HCT116 (cell line): Measurements from ENCODE around the gene ZNF507. TPM values are rescaled to one million over a fixed set of nuclear protein-coding genes. Genes with fewer than 3 reads are reported as not detected.

ENCODE experiments used
- ATAC-seq: fragments of 200-7000 bp; cut with Tn5 transposase; 2 replicates; pipeline ENCODE4 v1.9.1; 2020; ENCODE audit warnings: mild to moderate bottlenecking, moderate library complexity
- BruUV-seq: library from RNA; stranded (reverse); fragments of 400-500 nt; replicated peaks from 2 replicates; lab custom pipeline; 2021; lab: Mats Ljungman, UMichigan
- CTCF ChIA-PET: fragments of 300-600 bp; sonication (Branson Sonifier 250); formaldehyde crosslinking; loops from one replicate; lab custom pipeline; 2021; ENCODE audit warnings: antibody characterized with exemption; lab: Charles Lee
- POLR2A ChIA-PET: fragments of 300-600, 350-600 bp; sonication (Branson Sonifier 250); formaldehyde crosslinking; loops from one replicate; lab custom pipeline; 2021; ENCODE audit warnings: antibody characterized with exemption; lab: Charles Lee
- RAD21 ChIA-PET, 2 experiments: fragments of 300-600 bp; sonication (Branson Sonifier 250); formaldehyde crosslinking; loops; one replicate each; lab custom pipeline; 2023; ENCODE audit warnings: low total read pairs in 2 of 2; ENCODE audit not compliant: uncharacterized antibody in 2 of 2, unreplicated experiment in 2 of 2, low non-redundant PET in 1 of 2; lab: Charles Lee
- DNase-seq: peaks from one replicate; pipeline ENCODE4 v3.0.0-alpha.2; 2010; ENCODE audit warnings: low read depth, low spot score
- H2AFZ ChIP-seq: fragments of 200-600 bp; shearing (Covaris generic), sonication (generic); 2 replicates; pipeline ENCODE4 v1.6.1; 2017; ENCODE audit warnings: low read depth, mixed run types, mixed read lengths, antibody characterized with exemption, low read length; ENCODE audit not compliant: poor library complexity, severe bottlenecking
- H3K27ac ChIP-seq: 2 replicates; pipeline ENCODE4 v1.5.1; 2012; ENCODE audit warnings: low read depth, low read length
- H3K27me3 ChIP-seq: fragments of 200-600 bp; sonication (generic); 2 replicates; pipeline ENCODE4 v1.6.1; 2016; ENCODE audit warnings: mixed run types, low read length, mixed read lengths; ENCODE audit not compliant: insufficient read depth
- H3K36me3 ChIP-seq, 2 experiments: fragments of 200-500 bp in 1 of 2; fragments of 200-600 bp in 1 of 2; sonication (Bioruptor generic) in 1 of 2; sonication (generic) in 1 of 2; 2 replicates each; pipeline versions ENCODE4 v1.5.1 to v1.6.1; 2014 to 2016; ENCODE audit warnings: low read length in 2 of 2, inconsistent platforms in 1 of 2, mixed read lengths in 1 of 2, mixed run types in 1 of 2; ENCODE audit not compliant: insufficient read depth in 2 of 2, control insufficient read depth in 1 of 2
- H3K4me1 ChIP-seq, 2 experiments: fragments of 200-600 bp in 1 of 2; sonication (generic) in 1 of 2; 2 replicates each; pipeline versions ENCODE4 v1.5.1 to v1.6.1; 2012 to 2017; ENCODE audit warnings: low read length in 2 of 2, inconsistent platforms in 1 of 2, mild to moderate bottlenecking in 1 of 2, mixed read lengths in 1 of 2, mixed run types in 1 of 2, moderate library complexity in 1 of 2; ENCODE audit not compliant: insufficient read depth in 2 of 2, control insufficient read depth in 1 of 2
- H3K4me2 ChIP-seq: fragments of 200-600 bp; sonication (generic); 2 replicates; pipeline ENCODE4 v1.6.1; 2017; ENCODE audit warnings: mixed run types, low read length, mixed read lengths
- H3K4me3 ChIP-seq, 2 experiments: fragments of 200-600 bp in 1 of 2; sonication (generic) in 1 of 2; replicated peaks in 1 of 2; 2 replicates each; pipeline ENCODE4 v1.5.1; 2011 to 2016; ENCODE audit warnings: low read length in 2 of 2, control low read depth in 1 of 2, low read depth in 1 of 2, mild to moderate bottlenecking in 1 of 2, mixed read lengths in 1 of 2, mixed run types in 1 of 2
- H3K79me2 ChIP-seq: fragments of 200-600 bp; sonication (generic); 2 replicates; pipeline ENCODE4 v1.6.1; 2017; ENCODE audit warnings: mild to moderate bottlenecking, mixed run types, low read length, moderate library complexity, mixed read lengths; ENCODE audit not compliant: insufficient read depth
- H3K9ac ChIP-seq: fragments of 200-600 bp; sonication (generic); 2 replicates; pipeline ENCODE4 v1.6.1; 2016; ENCODE audit warnings: low read length, mixed read lengths
- H3K9me2 ChIP-seq: fragments of 200-600 bp; sonication (generic), shearing (Covaris generic); 2 replicates; pipeline ENCODE4 v1.6.1; 2017; ENCODE audit warnings: mixed run types, mild to moderate bottlenecking, moderate library complexity; ENCODE audit not compliant: insufficient read depth
- H3K9me3 ChIP-seq, 2 experiments: fragments of 200-500 bp in 1 of 2; fragments of 200-600 bp in 1 of 2; sonication (Bioruptor generic) in 1 of 2; sonication (generic) in 1 of 2; 2 replicates each; pipeline ENCODE4 v1.6.1; 2014 to 2017; ENCODE audit warnings: low read length in 2 of 2, mixed read lengths in 2 of 2, inconsistent platforms in 1 of 2, low read depth in 1 of 2, mild to moderate bottlenecking in 1 of 2, mixed run types in 1 of 2, moderate library complexity in 1 of 2; ENCODE audit not compliant: control insufficient read depth in 1 of 2, insufficient read depth in 1 of 2
- H4K20me1 ChIP-seq: fragments of 200-600 bp; sonication (generic), shearing (Covaris generic); 2 replicates; pipeline ENCODE4 v1.6.1; 2017; ENCODE audit warnings: mixed run types, mild to moderate bottlenecking, moderate library complexity; ENCODE audit not compliant: insufficient read depth
- CBX3 ChIP-seq: IDR thresholded peaks from 2 replicates; pipeline ENCODE4 v1.6.1; 2012; ENCODE audit warnings: low read depth
- CEBPB ChIP-seq: IDR thresholded peaks from 2 replicates; pipeline ENCODE4 v1.6.1; 2012; ENCODE audit warnings: low read depth
- ELF1 ChIP-seq: IDR thresholded peaks from 2 replicates; pipeline ENCODE4 v1.6.1; 2012; ENCODE audit warnings: low read depth, borderline replicate concordance
- EZH2 ChIP-seq: fragments of 200-600 bp; sonication (generic); IDR thresholded peaks from 2 replicates; pipeline ENCODE4 v1.6.1; 2017; ENCODE audit warnings: antibody characterized with exemption, mixed run types
- EZH2phosphoT487 ChIP-seq: fragments of 200-600 bp; IDR thresholded peaks from 2 replicates; pipeline ENCODE4 v1.6.1; 2018; ENCODE audit warnings: antibody characterized with exemption, borderline replicate concordance
- FOSL1 ChIP-seq: IDR thresholded peaks from 2 replicates; pipeline ENCODE4 v1.6.1; 2012; ENCODE audit warnings: low read depth
- JUND ChIP-seq: IDR thresholded peaks from 2 replicates; pipeline ENCODE4 v1.6.1; 2012
- POLR2A ChIP-seq: IDR thresholded peaks from 2 replicates; pipeline ENCODE4 v1.7.0; 2011; ENCODE audit warnings: borderline replicate concordance; ENCODE audit not compliant: insufficient read depth, insufficient read length; ENCODE audit errors: extremely low read depth
- POLR2AphosphoS5 ChIP-seq: IDR thresholded peaks from 2 replicates; pipeline ENCODE4 v1.6.1; 2011; ENCODE audit warnings: mild to moderate bottlenecking, low read depth, low read length, moderate library complexity
- RAD21 ChIP-seq: IDR thresholded peaks from 2 replicates; pipeline ENCODE4 v1.6.1; 2012; ENCODE audit warnings: low read depth, mild to moderate bottlenecking
- SIN3A ChIP-seq: IDR thresholded peaks from 2 replicates; pipeline ENCODE4 v1.6.1; 2012; ENCODE audit warnings: low read depth
- SRF ChIP-seq: IDR thresholded peaks from 2 replicates; pipeline ENCODE4 v1.6.1; 2012; ENCODE audit warnings: low read depth
- TCF7L2 ChIP-seq: IDR thresholded peaks from 2 replicates; pipeline ENCODE4 v1.7.0; 2011; ENCODE audit warnings: borderline replicate concordance, inconsistent platforms; ENCODE audit not compliant: insufficient read depth, insufficient read length; ENCODE audit errors: extremely low read depth
- YY1 ChIP-seq: IDR thresholded peaks from 2 replicates; pipeline ENCODE4 v1.6.1; 2011; ENCODE audit warnings: low read length, low read depth, moderate library complexity, mild to moderate bottlenecking; ENCODE audit not compliant: insufficient replicate concordance; ENCODE audit errors: extremely low read depth
- ZBTB33 ChIP-seq: IDR thresholded peaks from 2 replicates; pipeline ENCODE4 v1.6.1; 2011; ENCODE audit warnings: mild to moderate bottlenecking, low read length, moderate library complexity; ENCODE audit not compliant: insufficient replicate concordance; ENCODE audit errors: extremely low read depth
- ZFX ChIP-seq: fragments of 450-650 bp; IDR thresholded peaks from 2 replicates; pipeline ENCODE4 v1.6.1; 2017
- ZNF274 ChIP-seq: fragments of 200-500 bp; sonication (Bioruptor generic); IDR thresholded peaks from 2 replicates; pipeline ENCODE4 v1.6.1; 2014; ENCODE audit warnings: mild to moderate bottlenecking, low read depth, low read length, inconsistent platforms
- intact Hi-C: fragments of 100-400 bp; cut with micrococcal nuclease; formaldehyde crosslinking; loops from 2 replicates; pipeline ENCODE4 v1.10.0; 2022
- total RNA-seq: library from RNA; stranded (reverse); gene quantifications from one replicate; pipeline ENCODE4 v1.2.1, GENCODE V29; 2021; ENCODE audit not compliant: unreplicated experiment
- TF ChIP-seq, protein P1 (sequence below): IDR thresholded peaks from 2 replicates; pipeline ENCODE4 v1.6.1; 2012
- TF ChIP-seq, protein P2 (sequence below): IDR thresholded peaks from 2 replicates; pipeline ENCODE4 v1.6.1; 2012
- TF ChIP-seq, protein P3 (sequence below): IDR thresholded peaks from 2 replicates; pipeline ENCODE4 v1.6.1; 2012; ENCODE audit warnings: low read depth

Gene ZNF507
- total RNA-seq, 1 experiment from 2014 or later, result 27.4 TPM

DNA sequence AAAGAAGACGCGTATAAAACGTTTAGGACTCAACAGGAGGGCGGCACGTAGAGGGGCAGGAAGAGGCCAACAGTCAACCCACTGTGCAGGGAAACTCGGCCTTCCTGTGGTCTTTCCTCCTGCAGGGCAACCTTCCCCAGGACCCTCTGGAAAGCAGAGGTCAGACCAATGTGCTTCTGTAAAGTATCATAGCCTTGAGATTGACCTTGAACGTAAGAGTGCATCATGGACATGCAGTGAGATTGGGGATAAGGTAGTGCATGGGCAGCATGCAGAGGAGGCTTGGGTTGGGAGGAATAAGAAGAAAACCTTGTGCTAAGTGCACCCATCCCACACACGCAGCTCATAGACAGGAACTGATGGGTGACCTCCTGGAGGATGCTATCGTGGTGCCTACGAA lies 34.0 kb upstream of the ZNF507 start (continued):
- TF ChIP-seq SRF, result no peak
- no peak for TF ChIP-seq JUND
- TF ChIP-seq TCF7L2, result no peak
- TF ChIP-seq, protein P1, sequence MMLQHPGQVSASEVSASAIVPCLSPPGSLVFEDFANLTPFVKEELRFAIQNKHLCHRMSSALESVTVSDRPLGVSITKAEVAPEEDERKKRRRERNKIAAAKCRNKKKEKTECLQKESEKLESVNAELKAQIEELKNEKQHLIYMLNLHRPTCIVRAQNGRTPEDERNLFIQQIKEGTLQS, result no peak
- no peak for TF ChIP-seq YY1
- TF ChIP-seq EZH2phosphoT487, result no peak
- no peak for TF ChIP-seq ELF1

- CTCF ChIA-PET, result no interaction called here
- no peak for ATAC-seq
- no peaks in the 10 kb centered on the region for H3K36me3 ChIP-seq
- TF ChIP-seq TCF7L2, result no peak
- no peak for TF ChIP-seq RAD21
- TF ChIP-seq ZFX, result no peak
- TF ChIP-seq, protein P2, sequence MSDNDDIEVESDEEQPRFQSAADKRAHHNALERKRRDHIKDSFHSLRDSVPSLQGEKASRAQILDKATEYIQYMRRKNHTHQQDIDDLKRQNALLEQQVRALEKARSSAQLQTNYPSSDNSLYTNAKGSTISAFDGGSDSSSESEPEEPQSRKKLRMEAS, result no peak
- TF ChIP-seq SRF, result no peak
- no peak for TF ChIP-seq POLR2A
- no peak for TF ChIP-seq EZH2phosphoT487
- no peak for TF ChIP-seq CEBPB
- TF ChIP-seq YY1, result no peak
- TF ChIP-seq, protein P3, sequence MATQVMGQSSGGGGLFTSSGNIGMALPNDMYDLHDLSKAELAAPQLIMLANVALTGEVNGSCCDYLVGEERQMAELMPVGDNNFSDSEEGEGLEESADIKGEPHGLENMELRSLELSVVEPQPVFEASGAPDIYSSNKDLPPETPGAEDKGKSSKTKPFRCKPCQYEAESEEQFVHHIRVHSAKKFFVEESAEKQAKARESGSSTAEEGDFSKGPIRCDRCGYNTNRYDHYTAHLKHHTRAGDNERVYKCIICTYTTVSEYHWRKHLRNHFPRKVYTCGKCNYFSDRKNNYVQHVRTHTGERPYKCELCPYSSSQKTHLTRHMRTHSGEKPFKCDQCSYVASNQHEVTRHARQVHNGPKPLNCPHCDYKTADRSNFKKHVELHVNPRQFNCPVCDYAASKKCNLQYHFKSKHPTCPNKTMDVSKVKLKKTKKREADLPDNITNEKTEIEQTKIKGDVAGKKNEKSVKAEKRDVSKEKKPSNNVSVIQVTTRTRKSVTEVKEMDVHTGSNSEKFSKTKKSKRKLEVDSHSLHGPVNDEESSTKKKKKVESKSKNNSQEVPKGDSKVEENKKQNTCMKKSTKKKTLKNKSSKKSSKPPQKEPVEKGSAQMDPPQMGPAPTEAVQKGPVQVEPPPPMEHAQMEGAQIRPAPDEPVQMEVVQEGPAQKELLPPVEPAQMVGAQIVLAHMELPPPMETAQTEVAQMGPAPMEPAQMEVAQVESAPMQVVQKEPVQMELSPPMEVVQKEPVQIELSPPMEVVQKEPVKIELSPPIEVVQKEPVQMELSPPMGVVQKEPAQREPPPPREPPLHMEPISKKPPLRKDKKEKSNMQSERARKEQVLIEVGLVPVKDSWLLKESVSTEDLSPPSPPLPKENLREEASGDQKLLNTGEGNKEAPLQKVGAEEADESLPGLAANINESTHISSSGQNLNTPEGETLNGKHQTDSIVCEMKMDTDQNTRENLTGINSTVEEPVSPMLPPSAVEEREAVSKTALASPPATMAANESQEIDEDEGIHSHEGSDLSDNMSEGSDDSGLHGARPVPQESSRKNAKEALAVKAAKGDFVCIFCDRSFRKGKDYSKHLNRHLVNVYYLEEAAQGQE, result no peak
- TF ChIP-seq POLR2AphosphoS5, result no peak
- TF ChIP-seq ZNF274, result no peak
- no peak for TF ChIP-seq SIN3A
- TF ChIP-seq FOSL1, result no peak
- no peak for TF ChIP-seq ELF1
- no peak for TF ChIP-seq EZH2
- TF ChIP-seq CBX3, result no peak
- TF ChIP-seq JUND, result no peak
- TF ChIP-seq ZBTB33, result no peak
- no peak overlapping the region for H3K4me2 ChIP-seq
- H2AFZ ChIP-seq, result no peak overlapping the region
- H3K9me3 ChIP-seq, result no peaks in the 10 kb centered on the region
- no peak overlapping the region for H3K27ac ChIP-seq
- no peaks in the 10 kb centered on the region for H3K9me2 ChIP-seq
- peaks cover 11% of the 10 kb centered on the region for H3K27me3 ChIP-seq
- H3K9ac ChIP-seq, result no peak overlapping the region
- no peak for DNase-seq
- RAD21 ChIA-PET, result no interaction called here
- H3K4me3 ChIP-seq, result no peak overlapping the region
- H4K20me1 ChIP-seq, result no peaks in the 10 kb centered on the region
- no peaks in the 10 kb centered on the region for H3K79me2 ChIP-seq
- intact Hi-C loops, result no loop called here
- POLR2A ChIA-PET, result no interaction called here
- no TSS peak for BruUV-seq
- H3K4me1 ChIP-seq, result no peaks in the 10 kb centered on the region; a peak in 1 of 4 replicates
Measured at GRCh38 chr19:32313569-32314265, 31.7 kb upstream of the ZNF507 start.
